Thoracic aorta (tissue), 2 donors: ENCODE results near the gene PPIP5K2. TPM values are rescaled to one million over a fixed set of nuclear protein-coding genes. Genes with fewer than 3 reads are reported as not detected.

ENCODE experiments used
- ATAC-seq: fragments of 150-250 bp; one replicate; pipeline ENCODE4 v1.8.0; 2017; ENCODE audit warnings: low read depth; ENCODE audit not compliant: insufficient number of reproducible peaks, low FRiP score
- DNase-seq: peaks from one replicate; pipeline ENCODE4 v3.0.0-alpha.2; 2020; ENCODE audit warnings: low spot score
- H3K27ac ChIP-seq, 2 donors: fragments of 200-600 bp; sonication (generic); 1 replicate in 1 of 2; 2 replicates in 1 of 2; pipeline ENCODE4 v1.5.1; 2016; ENCODE audit warnings: mild to moderate bottlenecking in 2 of 2, moderate library complexity in 2 of 2
- H3K27me3 ChIP-seq: fragments of 200-600 bp; sonication (generic); replicated peaks from 2 replicates; pipeline ENCODE4 v1.6.0; 2016; ENCODE audit warnings: mild to moderate bottlenecking; ENCODE audit not compliant: insufficient read depth
- H3K36me3 ChIP-seq: fragments of 200-600 bp; sonication (generic); one replicate; pipeline ENCODE4 v1.5.1; 2016
- H3K4me1 ChIP-seq, 2 donors: fragments of 200-600 bp; sonication (generic); 1 replicate in 1 of 2; 2 replicates in 1 of 2; pipeline versions ENCODE4 v1.5.1 to v1.6.0; 2016; ENCODE audit warnings: low read depth in 2 of 2, mild to moderate bottlenecking in 1 of 2; ENCODE audit not compliant: control insufficient read depth in 1 of 2
- H3K4me3 ChIP-seq: fragments of 200-600 bp; sonication (generic); 2 replicates; pipeline ENCODE4 v1.5.1; 2016; ENCODE audit warnings: mild to moderate bottlenecking
- H3K9me3 ChIP-seq: fragments of 200-600 bp; sonication (generic); 2 replicates; pipeline ENCODE4 v1.5.1; 2016
- CTCF ChIP-seq: fragments of 200-600 bp; sonication (generic); IDR thresholded peaks from one replicate; pipeline ENCODE4 v1.5.1; 2019; ENCODE audit warnings: antibody characterized with exemption
- total RNA-seq, 2 donors: library from RNA; depleted of rRNA; stranded (reverse); fragments of >200 nt; gene quantifications; one replicate each; pipeline versions ENCODE4 v1.1.0 to v1.2.3, GENCODE V29; 2016

Gene PPIP5K2
- total RNA-seq, 2 donors from 2014 or later: 60.8 to 67.5 TPM

- Histone ChIP-seq H3K27me3 (no peaks in the 10 kb centered on the region), H3K36me3 (no peaks in the 10 kb centered on the region)
- no peak for ATAC-seq
Measured at GRCh38 chr5:103098993-103099392, 21.1 kb upstream of the PPIP5K2 start.

GRCh38 chr5:103101079-103101750 is 18.9 kb upstream of the PPIP5K2 start:
- H3K27ac ChIP-seq: no peak overlapping the region
- DNase-seq: no peak
- H3K9me3 ChIP-seq: no peaks in the 10 kb centered on the region
- H3K4me3 ChIP-seq: no peak overlapping the region
- ATAC-seq: no peak
- no peaks in the 10 kb centered on the region for H3K27me3 ChIP-seq
- no peak for TF ChIP-seq CTCF
- peaks cover 0 to 15% of the 10 kb centered on the region in 2 donors for H3K4me1 ChIP-seq
- H3K36me3 ChIP-seq: no peaks in the 10 kb centered on the region

More at GRCh38 chr5:103098993-103099392, 21.1 kb upstream of the PPIP5K2 start:
- H3K4me3 ChIP-seq: no peak overlapping the region
- H3K4me1 ChIP-seq: peaks cover 17 to 37% of the 10 kb centered on the region in 2 donors
- no peaks in the 10 kb centered on the region for H3K9me3 ChIP-seq
- DNase-seq: no peak
- H3K27ac ChIP-seq: no peak overlapping the region
- no peak for TF ChIP-seq CTCF

- H3K4me3 ChIP-seq: no peak overlapping the region
- no peak overlapping the region for H3K27ac ChIP-seq
- peaks cover 0 to 7% of the 10 kb centered on the region in 2 donors for H3K4me1 ChIP-seq
- no peaks in the 10 kb centered on the region for H3K27me3 ChIP-seq
- DNase-seq: no peak
- ATAC-seq: no peak
- H3K9me3 ChIP-seq: no peaks in the 10 kb centered on the region
- TF ChIP-seq CTCF: no peak
- no peaks in the 10 kb centered on the region for H3K36me3 ChIP-seq
Measured at GRCh38 chr5:103102234-103102633, 17.9 kb upstream of the PPIP5K2 start.

GRCh38 chr5:103108086-103108485 is 12.0 kb upstream of the PPIP5K2 start:
- DNase-seq (no peak), ATAC-seq (no peak)
- Histone ChIP-seq H3K9me3 (no peaks in the 10 kb centered on the region), H3K4me1 (no peaks in the 10 kb centered on the region), H3K4me3 (no peak overlapping the region), H3K27me3 (no peaks in the 10 kb centered on the region), H3K27ac (no peak overlapping the region), H3K36me3 (no peaks in the 10 kb centered on the region)
- no peak for TF ChIP-seq CTCF

GRCh38 chr5:103109277-103109676 is 10.8 kb upstream of the PPIP5K2 start:
- DNase-seq (no peak), ATAC-seq (no peak)
- no peaks in the 10 kb centered on the region for H3K27me3 ChIP-seq
- H3K4me1 ChIP-seq: no peaks in the 10 kb centered on the region
- H3K9me3 ChIP-seq: no peaks in the 10 kb centered on the region
- no peak for TF ChIP-seq CTCF
- no peak overlapping the region for H3K4me3 ChIP-seq
- H3K36me3 ChIP-seq: no peaks in the 10 kb centered on the region
- H3K27ac ChIP-seq: no peak overlapping the region
